Upper lobe of right lung (tissue), 1 donor: Measurements from ENCODE around the gene PARVA. TPM values are rescaled to one million over a fixed set of nuclear protein-coding genes. Genes with fewer than 3 reads are reported as not detected.

Experiments
- ATAC-seq: fragments of 200-7000 bp; cut with Tn5 transposase; one replicate; pipeline ENCODE4 v1.9.1; 2020; ENCODE audit warnings: mild to moderate bottlenecking, moderate library complexity
- DNase-seq: peaks from one replicate; pipeline ENCODE4 v3.0.0-alpha.2; 2020
- H3K27ac ChIP-seq: fragments of 200-600 bp; one replicate; pipeline ENCODE4 v1.8.0; 2022
- H3K27me3 ChIP-seq: fragments of 200-600 bp; one replicate; pipeline ENCODE4 v1.8.0; 2022; ENCODE audit warnings: mild to moderate bottlenecking
- H3K36me3 ChIP-seq: fragments of 200-600 bp; one replicate; pipeline ENCODE4 v1.8.0; 2022
- H3K4me1 ChIP-seq: fragments of 200-600 bp; one replicate; pipeline ENCODE4 v1.8.0; 2022
- H3K4me3 ChIP-seq: fragments of 200-600 bp; one replicate; pipeline ENCODE4 v1.8.0; 2022; ENCODE audit warnings: mild to moderate bottlenecking
- H3K9me3 ChIP-seq: fragments of 200-600 bp; one replicate; pipeline ENCODE4 v1.8.0; 2022
- CTCF ChIP-seq: fragments of 200-600 bp; IDR thresholded peaks from one replicate; pipeline ENCODE4 v1.8.0; 2022; ENCODE audit warnings: antibody characterized with exemption
- intact Hi-C: fragments of 100-400 bp; cut with DNase I; formaldehyde crosslinking; loops from one replicate; pipeline ENCODE4 v1.11.0; 2022
- total RNA-seq: library from RNA; stranded (reverse); fragmentation: NEBNext Ultra II Directional; extraction: Animal tissue kit (Norgen Biotek cat#: 25700); gene quantifications from one replicate; pipeline ENCODE4 v1.2.1, GENCODE V29; 2021
- donor health status: DM: no; HTN: yes; CAD: no; lungs with severe emphysema.

The PARVA gene
- total RNA-seq, 1 donor from 2014 or later = 84.0 TPM

- no peak for TF ChIP-seq CTCF
- peaks cover 5% of the 10 kb centered on the region for H3K4me1 ChIP-seq
- ATAC-seq = no peak
- H3K27ac ChIP-seq = peak overlapping the region; percentile 24
- intact Hi-C loops = no loop called here
- H3K36me3 ChIP-seq = no peaks in the 10 kb centered on the region
- no peak overlapping the region for H3K4me3 ChIP-seq
- no peaks in the 10 kb centered on the region for H3K27me3 ChIP-seq
- no peak for DNase-seq
- no peaks in the 10 kb centered on the region for H3K9me3 ChIP-seq
These were observed 161.6 kb downstream of the PARVA start for GRCh38 chr11:12538889-12539421.

DNA sequence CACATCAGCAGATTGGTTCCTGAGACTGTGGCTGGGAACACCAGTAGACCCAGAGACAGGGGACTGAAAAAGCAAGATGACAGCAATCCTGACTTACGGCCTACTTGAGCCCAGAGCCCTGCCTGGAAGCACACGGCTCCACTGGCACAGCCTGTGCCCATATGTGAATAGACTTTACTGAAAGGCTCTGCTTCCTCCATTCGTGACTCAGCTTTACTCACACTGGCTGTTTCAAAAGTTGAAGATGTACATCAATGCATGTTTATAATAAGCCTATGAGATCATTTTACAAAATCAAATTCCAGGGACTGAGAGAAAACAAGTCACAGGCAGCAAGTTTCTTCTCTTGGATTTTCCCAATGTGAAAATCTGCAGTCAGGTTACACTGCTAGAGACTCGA lies 162.2 kb downstream of the PARVA start:
- no peaks in the 10 kb centered on the region for H3K36me3 ChIP-seq
- ATAC-seq = no peak
- no peak for DNase-seq
- no peak for TF ChIP-seq CTCF
- no peak overlapping the region for H3K27ac ChIP-seq
- intact Hi-C loops = no loop called here
- no peaks in the 10 kb centered on the region for H3K27me3 ChIP-seq
- H3K4me1 ChIP-seq = peaks cover 5% of the 10 kb centered on the region
- no peaks in the 10 kb centered on the region for H3K9me3 ChIP-seq
- H3K4me3 ChIP-seq = no peak overlapping the region

- DNase-seq = no peak
- no peaks in the 10 kb centered on the region for H3K36me3 ChIP-seq
- H3K9me3 ChIP-seq = no peaks in the 10 kb centered on the region
- no peaks in the 10 kb centered on the region for H3K27me3 ChIP-seq
- ATAC-seq = no peak
- intact Hi-C loops = no loop called here
- H3K4me3 ChIP-seq = no peak overlapping the region
- no peak overlapping the region for H3K27ac ChIP-seq
- peaks cover 5% of the 10 kb centered on the region for H3K4me1 ChIP-seq
- TF ChIP-seq CTCF = no peak
These were observed 162.8 kb downstream of the PARVA start for GRCh38 chr11:12540075-12540680.

GRCh38 chr11:12540913-12541582 lies 163.7 kb downstream of the PARVA start:
- ATAC-seq (peak; percentile 30), DNase-seq (no peak)
- Histone ChIP-seq H3K4me1 (peaks cover 5% of the 10 kb centered on the region), H3K36me3 (no peaks in the 10 kb centered on the region), H3K4me3 (no peak overlapping the region), H3K27ac (no peak overlapping the region), H3K27me3 (no peaks in the 10 kb centered on the region), H3K9me3 (no peaks in the 10 kb centered on the region)
- TF ChIP-seq CTCF = no peak
- intact Hi-C loops = no loop called here

GRCh38 chr11:12541583-12542151 lies 164.3 kb downstream of the PARVA start:
- TF ChIP-seq CTCF = no peak
- ATAC-seq (no peak), DNase-seq (no peak)
- intact Hi-C loops = no loop called here
- H3K27me3 ChIP-seq = no peaks in the 10 kb centered on the region
- H3K27ac ChIP-seq = no peak overlapping the region
- peaks cover 5% of the 10 kb centered on the region for H3K4me1 ChIP-seq
- H3K9me3 ChIP-seq = no peaks in the 10 kb centered on the region
- no peak overlapping the region for H3K4me3 ChIP-seq
- H3K36me3 ChIP-seq = no peaks in the 10 kb centered on the region
